IMR-90 (cell line): ENCODE results near the gene IL18R1.

ENCODE experiments used
- BHLHE40 ChIP-seq: fragments of 150-350 bp; IDR thresholded peaks from 2 replicates; pipeline ENCODE4 v1.6.1; 2016; ENCODE audit warnings: mild to moderate bottlenecking, low read depth, low read length
- CEBPB ChIP-seq: IDR thresholded peaks from 2 replicates; pipeline ENCODE4 v1.6.1; 2012; ENCODE audit warnings: low read depth, low read length, improper control_type of control experiment
- CHD1 ChIP-seq: IDR thresholded peaks from 2 replicates; pipeline ENCODE4 v1.6.1; 2012; ENCODE audit warnings: low read depth, low read length, improper control_type of control experiment
- ELK1 ChIP-seq: fragments of 150-350 bp; IDR thresholded peaks from 2 replicates; pipeline ENCODE4 v1.6.1; 2016; ENCODE audit warnings: low read depth, mild to moderate bottlenecking, low read length, moderate library complexity, borderline replicate concordance
- FOS ChIP-seq: fragments of 150-350 bp; IDR thresholded peaks from 2 replicates; pipeline ENCODE4 v1.6.1; 2016; ENCODE audit warnings: low read depth, low read length
- MAFK ChIP-seq: IDR thresholded peaks from 2 replicates; pipeline ENCODE4 v1.6.1; 2012; ENCODE audit warnings: low read depth, low read length, improper control_type of control experiment
- MAZ ChIP-seq: IDR thresholded peaks from 2 replicates; pipeline ENCODE4 v1.6.1; 2012; ENCODE audit warnings: low read depth, mild to moderate bottlenecking, low read length, improper control_type of control experiment, moderate library complexity, borderline replicate concordance
- MXI1 ChIP-seq: IDR thresholded peaks from 2 replicates; pipeline ENCODE4 v1.6.1; 2012; ENCODE audit warnings: low read depth, mild to moderate bottlenecking, low read length, moderate library complexity, borderline replicate concordance
- POLR2A ChIP-seq: IDR thresholded peaks from 2 replicates; pipeline ENCODE4 v1.6.1; 2012; ENCODE audit warnings: mild to moderate bottlenecking, low read depth, low read length
- RAD21 ChIP-seq: IDR thresholded peaks from 2 replicates; pipeline ENCODE4 v1.6.1; 2012; ENCODE audit warnings: low read length, improper control_type of control experiment
- RCOR1 ChIP-seq: IDR thresholded peaks from 2 replicates; pipeline ENCODE4 v1.6.1; 2012; ENCODE audit warnings: mild to moderate bottlenecking, low read length, improper control_type of control experiment; ENCODE audit not compliant: insufficient replicate concordance
- RFX5 ChIP-seq: IDR thresholded peaks from 2 replicates; pipeline ENCODE4 v1.8.0; 2012; ENCODE audit warnings: low read depth, mild to moderate bottlenecking, low read length, moderate library complexity
- SMC3 ChIP-seq: fragments of 150-350 bp; IDR thresholded peaks from 2 replicates; pipeline ENCODE4 v1.6.1; 2016; ENCODE audit warnings: low read depth, mild to moderate bottlenecking, antibody characterized with exemption, low read length, moderate library complexity
- TF ChIP-seq, protein P1 (sequence below): conservative IDR thresholded peaks from 2 replicates; pipeline ENCODE4 v1.5.1; 2012; ENCODE audit warnings: mild to moderate bottlenecking, low read depth, low read length, improper control_type of control experiment

GRCh38 chr2:102342888-102343287, 12.7 kb upstream of the IL18R1 start:
- TF ChIP-seq, protein P1, sequence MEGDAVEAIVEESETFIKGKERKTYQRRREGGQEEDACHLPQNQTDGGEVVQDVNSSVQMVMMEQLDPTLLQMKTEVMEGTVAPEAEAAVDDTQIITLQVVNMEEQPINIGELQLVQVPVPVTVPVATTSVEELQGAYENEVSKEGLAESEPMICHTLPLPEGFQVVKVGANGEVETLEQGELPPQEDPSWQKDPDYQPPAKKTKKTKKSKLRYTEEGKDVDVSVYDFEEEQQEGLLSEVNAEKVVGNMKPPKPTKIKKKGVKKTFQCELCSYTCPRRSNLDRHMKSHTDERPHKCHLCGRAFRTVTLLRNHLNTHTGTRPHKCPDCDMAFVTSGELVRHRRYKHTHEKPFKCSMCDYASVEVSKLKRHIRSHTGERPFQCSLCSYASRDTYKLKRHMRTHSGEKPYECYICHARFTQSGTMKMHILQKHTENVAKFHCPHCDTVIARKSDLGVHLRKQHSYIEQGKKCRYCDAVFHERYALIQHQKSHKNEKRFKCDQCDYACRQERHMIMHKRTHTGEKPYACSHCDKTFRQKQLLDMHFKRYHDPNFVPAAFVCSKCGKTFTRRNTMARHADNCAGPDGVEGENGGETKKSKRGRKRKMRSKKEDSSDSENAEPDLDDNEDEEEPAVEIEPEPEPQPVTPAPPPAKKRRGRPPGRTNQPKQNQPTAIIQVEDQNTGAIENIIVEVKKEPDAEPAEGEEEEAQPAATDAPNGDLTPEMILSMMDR: no peak
- TF ChIP-seq POLR2A (no peak), RFX5 (no peak), BHLHE40 (no peak), CEBPB (no peak), FOS (no peak), RCOR1 (no peak), ELK1 (no peak), RAD21 (no peak), MAZ (no peak), SMC3 (no peak), CHD1 (no peak), MAFK (no peak), MXI1 (no peak)
